Cardiac fibroblast (primary cell): Measurements from ENCODE around the gene DHX34.

Experiments
- DNase-seq, 2 donors: peaks; one replicate each; pipeline versions ENCODE4 v3.0.0 to v3.0.0-alpha.2; 2010; ENCODE audit warnings: low read depth in 2 of 2
- H3K4me3 ChIP-seq, 2 donors: replicated peaks in 1 of 2; 1 replicate in 1 of 2; 2 replicates in 1 of 2; pipeline ENCODE4 v1.5.1; 2011; ENCODE audit warnings: low read depth in 2 of 2, low read length in 2 of 2, mild to moderate bottlenecking in 2 of 2, moderate library complexity in 1 of 2
- CTCF ChIP-seq: IDR thresholded peaks from one replicate; pipeline ENCODE4 v1.5.1; 2011; ENCODE audit warnings: low read depth, mild to moderate bottlenecking, low read length, inconsistent platforms

DHX34 gene

GRCh38 chr19:47389150-47389556 lies 40.0 kb downstream of the DHX34 start:
- H3K4me3 ChIP-seq = no peak overlapping the region
- peak in 1 of 2 donors; percentile 20 for DNase-seq
- TF ChIP-seq CTCF = no peak

- TF ChIP-seq CTCF = no peak
- H3K4me3 ChIP-seq = no peak overlapping the region
Observed at GRCh38 chr19:47390533-47391488, 41.7 kb downstream of the DHX34 start.

GRCh38 chr19:47391510-47392223 lies 42.6 kb downstream of the DHX34 start:
- peak; percentile 78 to 84 for DNase-seq
- peak; percentile 93 for TF ChIP-seq CTCF
- no peak overlapping the region for H3K4me3 ChIP-seq

More at GRCh38 chr19:47390533-47391488, 41.7 kb downstream of the DHX34 start:
- DNase-seq = no peak

GRCh38 chr19:47398707-47399597 lies 49.8 kb downstream of the DHX34 start:
- TF ChIP-seq CTCF = no peak
- DNase-seq = no peak
- no peak overlapping the region for H3K4me3 ChIP-seq

- no peak overlapping the region for H3K4me3 ChIP-seq
- DNase-seq = no peak
- TF ChIP-seq CTCF = no peak
Observed at GRCh38 chr19:47402504-47402903, 53.4 kb downstream of the DHX34 start.
